ENCODE measurements around the gene WNK4. TPM values are rescaled to one million over a fixed set of nuclear protein-coding genes. Genes with fewer than 3 reads are reported as not detected.

The WNK4 gene
- 0.58 to 1.4 TPM (median 1.3 TPM) in 5 replicates for total RNA-seq (2022; extraction: Qiagen RNA extraction)

GRCh38 chr17:42779936-42780850, at the start of gene WNK4:
TSS of gene WNK4 (plus strand) at chr17:42780610. CDS start at chr17:42780699, 89 bp downstream.

DNA sequence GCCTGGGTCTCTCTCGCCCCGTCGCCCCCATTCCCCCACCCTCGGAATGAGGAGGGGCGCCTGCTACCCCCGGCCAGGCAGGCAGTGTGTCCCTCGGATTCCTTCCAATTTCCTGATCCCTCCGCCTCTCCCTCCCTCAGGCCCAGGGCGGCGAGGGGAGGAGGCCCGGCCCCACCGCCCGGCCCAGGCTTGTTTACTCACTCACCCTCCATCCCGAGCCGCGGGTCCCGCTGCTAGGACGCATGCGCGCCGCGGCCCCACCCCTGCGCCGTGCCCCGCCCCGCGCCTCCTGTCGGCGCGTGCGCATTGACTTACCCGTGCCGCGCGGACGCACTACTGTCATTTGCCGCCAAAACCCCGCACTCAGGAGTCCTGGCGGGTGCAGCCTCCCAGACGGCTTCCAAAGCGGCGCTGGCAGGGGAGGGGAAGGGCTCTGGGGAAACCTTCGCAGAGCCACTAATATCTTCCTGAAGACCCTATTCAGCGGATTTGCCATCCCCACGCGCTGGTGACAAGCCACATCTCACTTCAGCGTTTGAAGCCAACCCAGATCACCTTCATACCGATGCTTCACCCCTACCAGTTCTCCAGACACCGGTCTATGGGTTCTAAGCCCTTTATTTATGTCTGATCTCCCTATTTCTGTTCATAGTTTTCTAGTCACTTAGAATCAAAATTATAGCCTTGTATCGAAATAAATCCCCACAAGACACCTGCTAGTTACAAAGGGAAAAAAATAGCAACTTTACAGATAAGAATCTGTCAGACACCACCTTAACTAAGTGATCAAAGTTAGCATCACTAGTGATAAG, 35.4 kb upstream of the WNK4 start, which contains the start of gene EZH1:
Gene EZH1 (minus strand): TSS at position 235 of the 812 bp plus-strand sequence. CDS start 16,099 bp downstream, outside the sequence.

GRCh38 chr17:42760652-42761581, 19.5 kb upstream of the WNK4 start, which contains the start of gene RAMP2:
TSS of gene RAMP2 (plus strand) at chr17:42761227. CDS start at chr17:42761262, 35 bp downstream.

DNA sequence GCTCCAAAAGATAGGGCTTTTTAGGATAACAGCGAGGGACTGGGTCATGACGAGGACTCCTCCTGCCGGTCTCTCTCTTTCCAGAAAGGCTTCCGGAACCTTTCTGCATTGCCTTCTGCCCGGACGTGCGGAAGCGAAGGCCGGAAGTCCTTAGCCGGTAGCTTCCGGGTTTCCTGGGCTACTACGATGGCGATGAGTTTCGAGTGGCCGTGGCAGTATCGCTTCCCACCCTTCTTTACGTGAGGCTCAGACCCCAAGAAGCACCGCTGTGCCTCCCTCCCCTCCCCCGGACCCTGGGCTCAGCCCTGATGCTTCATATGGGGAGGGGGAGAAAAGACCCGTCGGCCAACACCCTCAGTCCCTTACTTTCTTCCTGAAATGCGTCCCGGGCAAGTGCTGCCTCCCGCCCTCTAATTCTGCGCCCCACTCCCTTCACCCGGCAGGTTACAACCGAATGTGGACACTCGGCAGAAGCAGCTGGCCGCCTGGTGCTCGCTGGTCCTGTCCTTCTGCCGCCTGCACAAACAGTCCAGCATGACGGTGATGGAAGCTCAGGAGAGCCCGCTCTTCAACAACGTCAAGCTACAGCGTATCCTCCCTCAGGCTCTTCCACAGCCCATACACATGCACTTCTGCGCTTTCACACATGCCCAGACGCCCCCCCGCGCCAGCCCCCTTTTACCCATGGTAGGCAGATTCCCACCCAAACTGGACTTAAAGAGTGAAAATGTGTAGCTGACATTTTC, 6.9 kb upstream of the WNK4 start, which contains the start of gene VPS25:
Gene VPS25 (plus strand): TSS at position 160 of the 746 bp plus-strand sequence. CDS start 27 bp downstream, at position 187.

GRCh38 chr17:42798383-42799380, 18.3 kb downstream of the WNK4 start, which contains the start of the genes CNTD1 and COA3:
TSS of gene CNTD1 (plus strand) at chr17:42798861. CDS start at chr17:42799068, 207 bp downstream.
TSS of gene COA3 (minus strand) at chr17:42798704. CDS start at chr17:42798681, 23 bp downstream.

DNA sequence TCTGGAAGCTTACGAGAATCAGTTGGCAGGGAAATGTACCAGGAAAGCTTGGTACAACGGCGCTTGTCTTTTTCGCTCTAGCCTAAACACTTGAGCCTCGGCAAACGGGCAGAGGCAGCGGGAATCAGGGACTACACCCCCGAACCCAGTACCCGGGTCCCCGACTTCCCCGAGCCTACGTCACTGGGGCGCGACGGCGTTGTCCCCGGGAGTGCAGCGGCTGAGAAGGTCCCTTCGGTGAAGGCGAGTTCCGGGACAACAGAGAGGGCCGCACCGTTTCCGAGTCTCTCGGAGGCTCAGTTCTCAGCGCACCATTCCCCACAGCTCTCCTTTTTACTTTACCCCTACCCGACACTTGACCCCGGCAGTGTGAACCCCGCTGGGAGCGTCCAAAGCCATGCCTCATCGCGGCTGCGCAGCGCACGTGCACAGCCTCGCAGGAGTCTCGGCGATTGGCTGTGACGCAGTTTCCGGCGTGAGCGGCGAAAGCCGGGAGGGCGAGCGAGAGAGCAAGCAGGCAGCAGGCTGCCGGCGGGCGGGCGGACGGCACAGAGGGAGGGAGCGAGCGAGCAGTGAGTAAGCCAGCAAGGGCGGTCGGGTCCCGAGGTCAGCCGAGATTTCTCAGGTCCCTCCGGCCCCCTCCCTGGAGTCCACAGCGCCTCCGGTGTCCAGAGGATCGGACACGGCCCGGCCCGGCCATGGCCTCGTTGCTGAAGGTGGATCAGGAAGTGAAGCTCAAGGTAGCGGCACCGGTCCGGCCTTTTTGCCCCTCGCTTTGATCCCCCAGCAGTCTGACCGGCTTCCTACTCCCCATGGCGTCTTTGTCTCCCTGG, 52.7 kb downstream of the WNK4 start, which contains the start of gene PSME3:
Gene PSME3 (plus strand): TSS at position 464 of the 833 bp plus-strand sequence. CDS start 235 bp downstream, at position 699.

GRCh38 chr17:42844271-42844670, 63.9 kb downstream of the WNK4 start, which contains the start of gene AOC2:
TSS of gene AOC2 (plus strand) at chr17:42844580. CDS start at chr17:42844627, 47 bp downstream.

Other genes with a start within 250 kb of the WNK4 start
- 29.5 to 51.1 TPM (median 46.9 TPM) in 5 replicates for gene NAGLU, start 244.4 kb upstream of the WNK4 start, total RNA-seq (2022; extraction: Qiagen RNA extraction)
- 0.75 to 1.6 TPM (median 1.5 TPM) in 5 replicates for gene HSD17B1, start 227.7 kb upstream of the WNK4 start, total RNA-seq (2022; extraction: Qiagen RNA extraction)
- gene COASY, start 218.5 kb upstream of the WNK4 start, total RNA-seq (2022; extraction: Qiagen RNA extraction), result 108 to 136 TPM (median 132 TPM) in 5 replicates
- 53.9 to 64.8 TPM (median 59.1 TPM) in 5 replicates for gene MLX, start 213.5 kb upstream of the WNK4 start, total RNA-seq (2022; extraction: Qiagen RNA extraction)
- 35.6 to 42.2 TPM (median 38.0 TPM) in 5 replicates for gene PSMC3IP, start 202.9 kb upstream of the WNK4 start, total RNA-seq (2022; extraction: Qiagen RNA extraction)
- gene RETREG3, start 171.2 kb upstream of the WNK4 start, total RNA-seq (2022; extraction: Qiagen RNA extraction), result 26.7 to 31.4 TPM (median 27.6 TPM) in 5 replicates
- gene TUBG1, start 170.9 kb upstream of the WNK4 start, total RNA-seq (2022; extraction: Qiagen RNA extraction), result 134 to 165 TPM (median 149 TPM) in 5 replicates
- gene TUBG2, start 121.3 kb upstream of the WNK4 start, total RNA-seq (2022; extraction: Qiagen RNA extraction), result 18.7 to 28.7 TPM (median 25.2 TPM) in 5 replicates
- 13.0 to 22.6 TPM (median 19.9 TPM) in 5 replicates for gene PLEKHH3, start 103.6 kb upstream of the WNK4 start, total RNA-seq (2022; extraction: Qiagen RNA extraction)
- gene CCR10, start 98.8 kb upstream of the WNK4 start, total RNA-seq (2022; extraction: Qiagen RNA extraction), result 0.27 to 0.56 TPM (median 0.40 TPM) in 5 replicates
- gene CNTNAP1, start 98.1 kb upstream of the WNK4 start, total RNA-seq (2022; extraction: Qiagen RNA extraction), result 4.9 to 7.4 TPM (median 6.8 TPM) in 5 replicates
- 9.9 to 13.1 TPM (median 11.4 TPM) in 5 replicates for gene EZH1, start 35.6 kb upstream of the WNK4 start, total RNA-seq (2022; extraction: Qiagen RNA extraction)
- gene RAMP2, start 19.4 kb upstream of the WNK4 start, total RNA-seq (2022; extraction: Qiagen RNA extraction), result 0.75 to 1.2 TPM (median 1.1 TPM) in 5 replicates
- 122 to 140 TPM (median 127 TPM) in 5 replicates for gene VPS25, start 7.2 kb upstream of the WNK4 start, total RNA-seq (2022; extraction: Qiagen RNA extraction)
- 123 to 146 TPM (median 132 TPM) in 5 replicates for gene COA3, start 18.1 kb downstream of the WNK4 start, total RNA-seq (2022; extraction: Qiagen RNA extraction)
- 0.05 to 0.17 TPM (median 0.07 TPM) in 4 of 5 replicates, not detected in the other for gene CNTD1, start 18.3 kb downstream of the WNK4 start, total RNA-seq (2022; extraction: Qiagen RNA extraction)
- 75.6 to 100 TPM (median 79.7 TPM) in 5 replicates for gene BECN1, start 43.7 kb downstream of the WNK4 start, total RNA-seq (2022; extraction: Qiagen RNA extraction)
- 217 to 301 TPM (median 236 TPM) in 5 replicates for gene PSME3, start 52.8 kb downstream of the WNK4 start, total RNA-seq (2022; extraction: Qiagen RNA extraction)
- 2.0 to 2.4 TPM (median 2.1 TPM) in 5 replicates for gene AOC2, start 64.0 kb downstream of the WNK4 start, total RNA-seq (2022; extraction: Qiagen RNA extraction)
- 1.1 to 2.3 TPM (median 1.2 TPM) in 5 replicates for gene AOC3, start 70.6 kb downstream of the WNK4 start, total RNA-seq (2022; extraction: Qiagen RNA extraction)
- gene G6PC1, start 120.2 kb downstream of the WNK4 start, total RNA-seq (2022; extraction: Qiagen RNA extraction), result not detected in 5 replicates
- gene AARSD1, start 183.8 kb downstream of the WNK4 start, total RNA-seq (2022; extraction: Qiagen RNA extraction), result 53.3 to 63.0 TPM (median 57.0 TPM) in 5 replicates
- 0.67 to 1.4 TPM (median 1.2 TPM) in 5 replicates for gene PTGES3L, start 199.5 kb downstream of the WNK4 start, total RNA-seq (2022; extraction: Qiagen RNA extraction)
- gene RUNDC1, start 200.0 kb downstream of the WNK4 start, total RNA-seq (2022; extraction: Qiagen RNA extraction), result 19.7 to 21.0 TPM (median 20.7 TPM) in 5 replicates
- gene RPL27, start 217.8 kb downstream of the WNK4 start, total RNA-seq (2022; extraction: Qiagen RNA extraction), result 2,812 to 3,317 TPM (median 2,997 TPM) in 5 replicates
- gene IFI35, start 226.2 kb downstream of the WNK4 start, total RNA-seq (2022; extraction: Qiagen RNA extraction), result 17.4 to 21.8 TPM (median 18.7 TPM) in 5 replicates
- gene VAT1, start 241.8 kb downstream of the WNK4 start, total RNA-seq (2022; extraction: Qiagen RNA extraction), result 209 to 246 TPM (median 236 TPM) in 5 replicates
- gene RND2, start 244.6 kb downstream of the WNK4 start, total RNA-seq (2022; extraction: Qiagen RNA extraction), result 0.13 to 0.22 TPM (median 0.15 TPM) in 5 replicates